ENCODE measurements around the gene PIGS. TPM values are rescaled to one million over a fixed set of nuclear protein-coding genes. Genes with fewer than 3 reads are reported as not detected.

Gene PIGS
- total RNA-seq, 2 donors from 2014 or later, result 68.7 to 131 TPM

DNA sequence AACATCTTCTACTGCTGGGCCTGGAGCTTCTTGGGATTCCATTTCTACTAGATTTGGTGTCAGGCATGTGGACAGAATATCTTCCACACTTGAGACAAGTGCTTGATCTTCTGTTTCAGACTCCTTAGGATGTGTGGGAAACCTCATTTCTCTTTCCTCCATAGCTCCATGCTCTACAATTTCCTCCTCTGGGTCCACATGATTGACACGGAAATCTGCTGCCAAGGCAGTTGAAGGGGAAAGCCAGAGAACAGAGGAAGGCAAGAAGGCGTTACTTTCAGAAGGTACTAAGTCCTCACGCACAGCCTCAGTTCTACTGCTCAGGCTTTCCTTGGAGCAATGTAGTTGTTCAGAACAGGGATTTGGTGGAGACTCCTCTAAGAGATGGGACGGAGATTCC, 20.9 kb upstream of the PIGS start:
- 94% methylated on average over 4 of the region's 4 CpGs for WGBS
- DNase-seq (ENCODE audit: low spot score), result no peak
- Histone ChIP-seq H3K27ac (no peak overlapping the region), H3K27me3 (replicated peaks; ENCODE audit: insufficient read depth) (no peaks in the 10 kb centered on the region), H3K4me1 (replicated peaks) (no peaks in the 10 kb centered on the region), H3K4me3 (no peak overlapping the region), H3K9me3 (no peaks in the 10 kb centered on the region), H3K36me3 (no peaks in the 10 kb centered on the region)
- intact Hi-C loops (cut with DNase I), result no loop called here
- TF ChIP-seq POLR2A (IDR thresholded peaks at IDR 0.05) (no peak), POLR2AphosphoS5 (IDR thresholded peaks at IDR 0.05) (no peak)
- TF ChIP-seq, protein P1, sequence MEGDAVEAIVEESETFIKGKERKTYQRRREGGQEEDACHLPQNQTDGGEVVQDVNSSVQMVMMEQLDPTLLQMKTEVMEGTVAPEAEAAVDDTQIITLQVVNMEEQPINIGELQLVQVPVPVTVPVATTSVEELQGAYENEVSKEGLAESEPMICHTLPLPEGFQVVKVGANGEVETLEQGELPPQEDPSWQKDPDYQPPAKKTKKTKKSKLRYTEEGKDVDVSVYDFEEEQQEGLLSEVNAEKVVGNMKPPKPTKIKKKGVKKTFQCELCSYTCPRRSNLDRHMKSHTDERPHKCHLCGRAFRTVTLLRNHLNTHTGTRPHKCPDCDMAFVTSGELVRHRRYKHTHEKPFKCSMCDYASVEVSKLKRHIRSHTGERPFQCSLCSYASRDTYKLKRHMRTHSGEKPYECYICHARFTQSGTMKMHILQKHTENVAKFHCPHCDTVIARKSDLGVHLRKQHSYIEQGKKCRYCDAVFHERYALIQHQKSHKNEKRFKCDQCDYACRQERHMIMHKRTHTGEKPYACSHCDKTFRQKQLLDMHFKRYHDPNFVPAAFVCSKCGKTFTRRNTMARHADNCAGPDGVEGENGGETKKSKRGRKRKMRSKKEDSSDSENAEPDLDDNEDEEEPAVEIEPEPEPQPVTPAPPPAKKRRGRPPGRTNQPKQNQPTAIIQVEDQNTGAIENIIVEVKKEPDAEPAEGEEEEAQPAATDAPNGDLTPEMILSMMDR (IDR thresholded peaks at IDR 0.05), result no peak

DNA sequence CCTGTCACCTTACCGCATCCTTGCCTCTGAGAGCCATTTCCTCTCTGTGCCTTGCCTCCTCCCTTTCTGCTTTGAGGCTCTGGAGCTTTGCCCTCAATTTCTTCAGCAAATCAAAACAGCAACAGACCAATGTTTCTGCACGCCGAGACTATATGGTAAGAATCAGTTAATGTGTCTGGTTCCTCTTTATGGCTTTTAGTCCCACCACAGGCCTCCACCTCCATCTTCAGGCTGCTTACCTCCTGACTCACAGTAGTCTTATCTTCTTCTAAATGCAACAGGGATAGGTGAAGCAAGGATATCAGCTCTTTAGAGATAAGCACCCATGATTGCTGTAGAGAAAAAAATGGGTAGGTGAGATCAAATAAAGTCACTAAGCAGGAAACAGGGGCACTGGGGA, 14.5 kb upstream of the PIGS start:
- Histone ChIP-seq H3K27me3 (replicated peaks; ENCODE audit: insufficient read depth) (no peaks in the 10 kb centered on the region), H3K4me3 (no peak overlapping the region), H3K36me3 (no peaks in the 10 kb centered on the region), H3K27ac (no peak overlapping the region), H3K4me1 (replicated peaks) (no peaks in the 10 kb centered on the region), H3K9me3 (no peaks in the 10 kb centered on the region)
- WGBS, result 90% methylated on average over 3 of the region's 3 CpGs
- TF ChIP-seq POLR2AphosphoS5 (IDR thresholded peaks at IDR 0.05), result no peak
- no peak for TF ChIP-seq POLR2A (IDR thresholded peaks at IDR 0.05)
- TF ChIP-seq, protein P1 (IDR thresholded peaks at IDR 0.05), result no peak
- intact Hi-C loops (cut with DNase I), result no loop called here
- no peak for DNase-seq (ENCODE audit: low spot score)

DNA sequence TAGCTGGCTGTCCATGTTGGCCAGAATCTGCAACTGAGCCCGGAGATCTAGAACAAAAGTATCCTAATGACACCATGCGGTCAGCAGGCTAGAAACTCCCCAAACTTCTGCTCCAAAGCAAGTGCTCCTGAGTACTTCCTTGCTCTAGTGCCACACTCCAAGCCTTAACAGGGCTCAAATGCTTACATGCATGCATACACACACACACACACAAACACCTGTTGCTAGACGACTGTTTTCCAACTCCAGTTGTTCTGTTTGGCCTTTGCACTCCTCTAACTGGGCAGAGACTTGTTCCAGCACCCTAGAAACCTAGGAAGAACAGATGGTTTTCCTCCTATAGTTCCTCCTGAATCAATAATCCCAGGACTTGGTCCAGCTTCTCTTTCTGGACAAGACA, 13.1 kb upstream of the PIGS start:
- no peaks in the 10 kb centered on the region for H3K36me3 ChIP-seq
- intact Hi-C loops (cut with DNase I), result no loop called here
- no peak overlapping the region for H3K27ac ChIP-seq
- H3K27me3 ChIP-seq (replicated peaks; ENCODE audit: insufficient read depth), result no peaks in the 10 kb centered on the region
- no peaks in the 10 kb centered on the region for H3K4me1 ChIP-seq (replicated peaks)
- 85% methylated on average over 3 of the region's 3 CpGs for WGBS
- DNase-seq (ENCODE audit: low spot score), result no peak
- TF ChIP-seq POLR2AphosphoS5 (IDR thresholded peaks at IDR 0.05) (no peak), POLR2A (IDR thresholded peaks at IDR 0.05) (no peak)
- TF ChIP-seq, protein P1 (IDR thresholded peaks at IDR 0.05), result no peak
- no peak overlapping the region for H3K4me3 ChIP-seq
- H3K9me3 ChIP-seq, result no peaks in the 10 kb centered on the region

DNA sequence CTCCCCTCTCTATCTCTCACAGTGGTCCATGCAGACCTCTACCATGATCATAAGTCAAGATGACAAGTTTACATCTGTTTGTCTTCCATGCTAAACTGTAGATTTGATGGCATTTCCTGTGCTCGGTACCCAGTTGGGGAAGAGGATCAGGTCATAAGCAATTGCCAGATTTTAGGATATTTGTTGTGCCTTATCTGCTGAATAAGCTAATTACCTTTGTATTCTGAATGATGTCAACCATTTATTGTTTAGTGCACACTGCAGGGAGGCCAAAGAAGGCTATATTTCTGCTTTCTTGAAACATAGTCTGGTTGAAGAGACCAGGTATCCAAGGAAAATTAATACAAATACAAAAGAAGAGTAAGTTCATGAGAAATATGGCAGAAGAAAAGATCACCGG, 11.2 kb upstream of the PIGS start:
- Histone ChIP-seq H3K27me3 (replicated peaks; ENCODE audit: insufficient read depth) (no peaks in the 10 kb centered on the region), H3K36me3 (no peaks in the 10 kb centered on the region), H3K9me3 (no peaks in the 10 kb centered on the region), H3K4me3 (no peak overlapping the region), H3K27ac (no peak overlapping the region), H3K4me1 (replicated peaks) (no peaks in the 10 kb centered on the region)
- DNase-seq (ENCODE audit: low spot score), result no peak
- intact Hi-C loops (cut with DNase I), result no loop called here
- 98% methylated on average over 2 of the region's 2 CpGs for WGBS
- no peak for TF ChIP-seq POLR2A (IDR thresholded peaks at IDR 0.05)
- TF ChIP-seq POLR2AphosphoS5 (IDR thresholded peaks at IDR 0.05), result no peak
- TF ChIP-seq, protein P1 (IDR thresholded peaks at IDR 0.05), result no peak

DNA sequence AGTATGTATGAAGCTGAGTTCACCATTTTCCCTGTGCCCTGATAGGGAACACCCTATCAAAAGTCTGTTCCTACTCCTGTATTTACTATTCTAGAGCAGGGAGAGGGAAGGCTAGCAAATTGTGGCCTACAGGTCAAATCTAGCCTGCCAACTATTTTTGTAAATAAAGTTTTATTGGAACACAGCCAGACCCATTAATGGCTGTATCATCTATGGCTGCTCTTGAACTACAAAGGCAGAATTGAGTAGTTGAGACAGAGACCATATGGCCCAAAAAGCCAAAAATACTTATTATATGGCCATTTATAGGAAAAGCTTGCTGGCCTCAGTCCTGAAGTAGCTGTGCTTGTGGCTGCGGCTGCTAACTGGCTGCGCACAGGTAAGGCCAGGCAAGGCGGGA, 9.6 kb upstream of the PIGS start:
- H3K4me1 ChIP-seq (replicated peaks), result no peaks in the 10 kb centered on the region
- no peak for TF ChIP-seq POLR2AphosphoS5 (IDR thresholded peaks at IDR 0.05)
- TF ChIP-seq POLR2A (IDR thresholded peaks at IDR 0.05), result no peak
- TF ChIP-seq, protein P1 (IDR thresholded peaks at IDR 0.05), result no peak
- intact Hi-C loops (cut with DNase I), result no loop called here
- WGBS, result 98% methylated on average over 3 of the region's 3 CpGs
- H3K27ac ChIP-seq, result no peak overlapping the region
- no peak for DNase-seq (ENCODE audit: low spot score)
- no peaks in the 10 kb centered on the region for H3K27me3 ChIP-seq (replicated peaks; ENCODE audit: insufficient read depth)
- no peaks in the 10 kb centered on the region for H3K9me3 ChIP-seq
- no peak overlapping the region for H3K4me3 ChIP-seq
- no peaks in the 10 kb centered on the region for H3K36me3 ChIP-seq
